GM18873 (cell line): ENCODE measurements around the gene ZNRF3.
"Not testable (repeated sequence)": the region's sequence is repeated elsewhere in the genome, so short reads cannot be mapped to it uniquely, and the experiment has no call there.

Source experiments
- ATAC-seq: cut with Tn5 transposase; IDR thresholded peaks from one replicate; pipeline ENCODE4 v1.9.1; 2021; ENCODE audit warnings: mild to moderate bottlenecking, moderate library complexity, moderate number of reproducible peaks; ENCODE audit not compliant: unreplicated experiment, low FRiP score

The ZNRF3 gene

GRCh38 chr22:29078869-29079207, 195.5 kb downstream of the ZNRF3 start:
- no peak for ATAC-seq

GRCh38 chr22:29079218-29079901, 196.0 kb downstream of the ZNRF3 start:
- ATAC-seq: no peak

DNA sequence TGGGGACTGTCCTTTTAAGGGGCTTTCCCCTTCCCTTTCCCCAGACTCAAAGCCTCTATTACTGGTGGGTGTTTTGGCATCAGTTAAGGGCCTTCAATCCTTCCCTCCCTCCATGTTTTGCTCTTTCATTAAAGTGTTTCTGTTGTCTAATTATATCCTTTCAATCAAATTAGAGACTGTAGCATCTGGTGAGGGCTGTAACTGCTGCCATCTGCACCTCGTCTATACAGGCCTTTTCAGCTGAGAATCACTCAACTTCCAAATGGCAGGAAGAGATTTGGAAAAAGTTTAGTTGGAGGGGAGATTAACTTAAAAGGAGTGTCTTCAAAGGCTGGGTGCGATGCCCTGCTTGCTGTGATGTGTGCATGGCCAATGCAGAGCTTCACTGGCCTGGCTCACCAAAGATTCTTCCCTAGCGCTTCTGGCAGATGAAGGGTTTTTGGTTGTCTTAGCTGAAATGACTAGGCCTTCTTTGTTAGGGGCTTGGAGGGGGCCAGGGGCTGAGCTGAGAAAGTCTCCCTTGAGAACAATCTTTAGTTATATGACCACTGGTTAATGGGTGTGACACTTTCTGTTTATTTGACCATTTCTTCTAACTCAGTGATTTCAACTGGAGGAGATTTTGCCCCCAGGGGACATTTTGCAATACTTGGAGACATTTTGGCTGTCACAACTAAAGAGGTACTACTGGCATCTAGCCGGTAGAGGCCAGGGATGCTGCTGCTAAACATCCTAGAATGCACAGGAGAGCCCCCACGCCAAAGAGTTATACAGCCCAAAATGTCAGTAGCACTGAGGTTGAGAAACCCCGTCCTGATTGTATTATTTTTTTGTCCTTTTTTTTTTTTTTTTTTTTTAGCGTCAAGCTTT, 197.0 kb downstream of the ZNRF3 start:
- ATAC-seq: no peak

DNA sequence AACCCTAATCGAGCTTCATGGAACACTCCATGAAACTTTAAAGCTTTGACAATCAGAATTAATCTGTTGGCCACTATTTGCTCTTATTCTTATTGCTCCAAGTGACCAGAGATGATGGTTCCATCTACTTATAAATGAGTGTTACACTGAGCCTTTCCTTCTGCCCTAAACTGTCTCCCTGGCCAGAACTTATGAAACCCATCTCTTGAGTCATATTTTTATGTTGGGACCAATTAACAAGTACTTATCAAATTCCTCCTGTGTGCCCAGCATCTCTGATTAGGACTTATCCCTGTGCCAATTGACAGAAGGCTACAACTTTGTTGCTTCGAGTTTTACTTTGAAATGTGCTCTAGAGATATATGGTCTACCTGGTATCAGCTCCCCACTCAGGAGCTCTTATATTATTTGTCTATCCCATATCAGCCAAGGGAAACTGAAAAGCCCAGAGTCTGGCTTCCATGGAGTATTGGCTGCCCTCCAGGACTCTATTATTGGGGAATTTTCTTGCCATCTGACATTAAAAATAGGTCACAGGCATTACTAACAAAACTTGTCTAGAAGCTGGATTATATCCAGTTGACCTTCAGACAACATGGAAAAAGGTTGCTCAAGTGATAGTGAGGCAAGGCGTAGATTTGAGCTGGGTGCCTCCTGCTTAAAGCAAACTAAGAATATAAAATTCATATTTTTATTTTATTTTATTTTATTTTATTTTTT, 198.3 kb downstream of the ZNRF3 start:
- ATAC-seq: no peak

GRCh38 chr22:29082826-29083545, 199.6 kb downstream of the ZNRF3 start:
- ATAC-seq: no peak

- not testable (repeated sequence) for ATAC-seq
Measured at GRCh38 chr22:29083576-29083932, 200.2 kb downstream of the ZNRF3 start.

GRCh38 chr22:29083933-29084591, 200.7 kb downstream of the ZNRF3 start:
- no peak for ATAC-seq

- no peak for ATAC-seq
Measured at GRCh38 chr22:29087012-29087411, 203.6 kb downstream of the ZNRF3 start.

GRCh38 chr22:29088809-29089208, 205.4 kb downstream of the ZNRF3 start:
- ATAC-seq: no peak

DNA sequence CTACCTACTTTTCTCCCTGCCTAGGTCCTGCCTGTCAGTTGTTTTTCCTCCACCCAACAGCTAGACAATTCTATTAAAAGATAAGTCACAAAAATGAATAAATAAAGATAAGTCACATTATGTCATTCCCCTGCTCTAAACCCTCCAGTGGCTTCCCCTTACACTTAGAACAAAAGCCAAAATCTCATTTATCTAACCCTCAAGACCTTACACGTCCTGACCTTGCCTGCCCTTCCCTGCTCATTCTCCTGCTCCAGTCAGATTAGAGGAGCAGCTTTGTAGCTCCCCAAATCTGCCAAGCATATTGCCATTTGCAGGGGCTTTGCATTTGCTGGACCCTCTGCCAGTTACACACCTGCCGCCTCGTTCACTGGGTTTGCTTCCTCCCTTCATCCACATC, 206.1 kb downstream of the ZNRF3 start:
- ATAC-seq: no peak

- no peak for ATAC-seq
Measured at GRCh38 chr22:29090039-29090438, 206.7 kb downstream of the ZNRF3 start.

DNA sequence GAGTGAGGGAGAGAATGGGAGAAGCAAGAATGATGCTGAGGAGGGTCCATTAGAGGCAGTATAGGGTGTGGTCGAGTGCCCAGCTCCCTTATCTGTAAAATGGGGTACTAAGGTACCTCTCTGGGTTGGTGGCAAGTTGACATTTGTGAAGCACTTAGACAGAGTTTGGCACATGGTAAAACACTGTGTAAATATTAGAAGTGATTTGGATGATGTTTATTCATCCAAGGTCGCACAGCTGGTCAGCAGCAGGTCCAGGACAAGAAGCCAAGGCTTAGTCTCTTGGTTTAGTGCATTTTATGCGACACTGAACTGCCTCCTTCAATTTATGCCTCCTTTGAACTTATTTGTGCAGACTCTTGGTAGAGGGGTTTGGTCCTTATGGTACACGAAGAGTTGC, 208.9 kb downstream of the ZNRF3 start:
- no peak for ATAC-seq

DNA sequence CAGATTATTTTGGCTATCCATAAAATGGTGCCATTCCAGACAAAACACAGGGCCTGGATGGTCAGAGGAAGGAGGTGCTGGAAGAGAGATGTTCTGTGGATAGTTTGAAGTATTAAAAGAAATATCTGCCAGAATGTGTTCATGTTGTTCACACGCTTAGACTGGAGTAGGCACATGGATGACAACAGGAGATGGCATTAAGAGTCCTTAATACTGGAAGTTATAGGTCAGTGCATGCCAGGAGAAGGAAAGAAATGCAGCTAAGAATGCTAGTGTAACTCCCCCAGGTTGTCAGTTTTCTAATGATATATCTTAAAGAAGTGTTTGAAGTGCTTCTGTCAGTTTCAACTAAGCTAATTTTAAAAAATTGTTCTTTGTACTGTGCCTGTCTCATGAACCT, 209.7 kb downstream of the ZNRF3 start:
- ATAC-seq: no peak

DNA sequence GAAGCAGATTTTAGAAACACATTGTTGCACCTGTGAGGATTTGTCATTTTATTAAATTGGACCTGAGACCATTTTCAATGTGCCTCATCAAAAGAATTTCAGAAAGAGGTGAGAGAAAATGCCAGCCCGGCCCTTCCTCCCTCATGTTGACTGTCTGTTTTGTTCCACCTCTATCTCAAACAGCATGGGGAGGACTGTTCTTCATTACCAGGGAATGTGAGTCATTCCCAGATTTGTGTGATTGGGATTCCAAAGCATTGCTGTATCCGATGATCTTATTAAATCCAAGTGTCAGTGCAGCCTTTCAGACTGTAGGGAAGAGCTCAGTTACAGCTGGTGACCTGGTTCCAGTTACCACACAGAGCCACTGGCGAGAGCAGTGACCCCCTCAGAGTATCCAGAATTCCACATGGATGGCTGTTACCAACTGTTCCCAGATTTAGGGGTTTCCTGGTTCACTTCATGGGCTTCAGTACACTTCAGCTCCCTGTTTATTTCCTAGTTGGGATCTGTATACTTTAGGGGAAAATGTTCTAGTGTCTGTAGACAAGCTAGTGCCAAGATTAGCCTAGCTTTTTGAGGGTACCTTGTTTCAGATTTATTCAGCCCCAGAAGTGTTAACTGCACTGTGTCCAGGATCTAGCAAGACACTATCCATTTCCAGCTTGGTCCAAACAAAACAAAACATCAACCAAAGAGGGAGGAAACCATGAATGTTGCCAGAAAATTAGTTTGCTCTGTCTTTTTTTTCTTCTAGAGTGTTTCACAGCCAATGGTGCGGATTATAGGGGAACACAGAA, 210.3 kb downstream of the ZNRF3 start:
- ATAC-seq: no peak

DNA sequence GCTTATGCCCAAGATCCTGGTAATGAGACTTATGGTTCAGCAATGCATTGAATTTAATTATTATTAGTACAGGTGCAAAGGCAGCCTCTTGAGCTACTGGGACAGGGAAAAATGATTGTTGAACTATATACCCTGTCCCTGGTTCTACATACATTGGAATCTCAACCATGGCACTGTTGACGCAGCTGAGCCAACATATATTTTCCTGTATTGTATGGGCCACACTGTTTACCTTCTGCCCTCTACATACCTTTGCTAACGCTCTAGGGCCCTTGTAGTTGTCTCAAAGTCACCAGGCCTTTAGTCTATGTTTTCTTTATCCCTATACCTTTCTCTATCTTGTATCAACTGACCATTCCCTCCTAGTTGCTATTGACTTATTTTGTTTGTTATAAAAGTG, 212.1 kb downstream of the ZNRF3 start:
- ATAC-seq: no peak

- no peak for ATAC-seq
Measured at GRCh38 chr22:29096736-29097669, 213.6 kb downstream of the ZNRF3 start.

DNA sequence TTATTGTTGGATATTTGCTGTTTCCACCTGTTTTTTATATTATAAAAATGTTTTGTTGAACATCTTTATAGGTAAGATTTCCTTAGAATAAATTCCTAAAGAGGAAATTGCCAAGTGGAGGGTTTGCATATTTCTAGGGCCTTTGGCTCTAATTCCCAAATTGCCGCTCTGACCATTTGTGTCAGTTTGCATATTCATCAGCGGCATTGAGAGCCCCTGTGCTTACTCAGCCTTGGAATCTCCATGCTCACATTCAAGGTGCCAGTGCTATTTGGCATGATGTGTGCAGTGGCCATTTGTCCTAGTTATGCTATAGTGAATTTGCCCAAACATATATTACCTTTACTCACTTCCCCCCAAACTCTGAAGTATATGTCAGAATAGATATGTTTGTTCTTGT, 214.9 kb downstream of the ZNRF3 start:
- no peak for ATAC-seq

- ATAC-seq: no peak
Measured at GRCh38 chr22:29102300-29102699, 218.9 kb downstream of the ZNRF3 start.
